RWPE1 (cell line): ENCODE measurements around the gene ATP2B2.

Experiments
- CTCF ChIA-PET: fragments of 350-600 bp; sonication (Branson Sonifier 250); formaldehyde crosslinking; extraction: SDS; loops from one replicate; lab custom pipeline; 2021; lab: Yijun Ruan, JAX
- POLR2A ChIA-PET: fragments of 400-600 bp; formaldehyde crosslinking; extraction: SDS; loops from one replicate; lab custom pipeline; 2020; ENCODE audit warnings: antibody characterized with exemption; ENCODE audit not compliant: low non-redundant PET; lab: Yijun Ruan, JAX
- DNase-seq: peaks from one replicate; pipeline ENCODE4 v3.0.0; 2012; ENCODE audit warnings: low spot score
- H3K27ac ChIP-seq: fragments of 450-650 bp; 2 replicates; pipeline ENCODE4 v1.5.1; 2017
- CTCF ChIP-seq: fragments of 450-650 bp; conservative IDR thresholded peaks from 2 replicates; pipeline ENCODE4 v1.5.1; 2017; ENCODE audit warnings: low read depth, mild to moderate bottlenecking

The ATP2B2 gene

GRCh38 chr3:10365791-10366190, 139.6 kb downstream of the ATP2B2 start:
- no peak for TF ChIP-seq CTCF
- POLR2A ChIA-PET: no interaction called here
- CTCF ChIA-PET: no interaction called here
- no peak for DNase-seq
- peak overlapping the region; percentile 66; the same call in 1 of the 2 replicates for H3K27ac ChIP-seq

GRCh38 chr3:10365316-10365715, 140.1 kb downstream of the ATP2B2 start:
- TF ChIP-seq CTCF: no peak
- H3K27ac ChIP-seq: no peak overlapping the region
- CTCF ChIA-PET: no interaction called here
- POLR2A ChIA-PET: no interaction called here
- no peak for DNase-seq

GRCh38 chr3:10364806-10365205, 140.6 kb downstream of the ATP2B2 start:
- CTCF ChIA-PET: no interaction called here
- no peak for DNase-seq
- POLR2A ChIA-PET: no interaction called here
- H3K27ac ChIP-seq: no peak overlapping the region
- no peak for TF ChIP-seq CTCF

- ChIA-PET CTCF (no interaction called here), POLR2A (no interaction called here)
- no peak for DNase-seq
- no peak overlapping the region for H3K27ac ChIP-seq
- no peak for TF ChIP-seq CTCF
These were observed 141.5 kb downstream of the ATP2B2 start for GRCh38 chr3:10363935-10364334.

GRCh38 chr3:10361375-10361774, 144.0 kb downstream of the ATP2B2 start:
- TF ChIP-seq CTCF: no peak
- CTCF ChIA-PET: no interaction called here
- DNase-seq: no peak

GRCh38 chr3:10360478-10360877, 144.9 kb downstream of the ATP2B2 start:
- no peak for DNase-seq
- H3K27ac ChIP-seq: no peak overlapping the region
- POLR2A ChIA-PET: no interaction called here
- no peak for TF ChIP-seq CTCF
- CTCF ChIA-PET: interaction anchor here (0.5 kb wide), 1 partner anchor 357 kb away, joined by 5 read pairs; no protein-coding TSS in a partner anchor

More at GRCh38 chr3:10361375-10361774, 144.0 kb downstream of the ATP2B2 start:
- POLR2A ChIA-PET: no interaction called here
- H3K27ac ChIP-seq: no peak overlapping the region
